PC-9 (cell line): Measurements from ENCODE around the gene FOXN3.

ENCODE experiments used
- CTCF ChIP-seq: fragments of 200-600 bp; sonication (generic); conservative IDR thresholded peaks from 2 replicates; pipeline ENCODE4 v1.6.1; 2017; ENCODE audit warnings: mixed run types, antibody characterized with exemption, mild to moderate bottlenecking, moderate library complexity
- EZH2 ChIP-seq: fragments of 200-600 bp; sonication (generic); IDR thresholded peaks from 2 replicates; pipeline ENCODE4 v1.8.0; 2017; ENCODE audit warnings: antibody characterized with exemption, low read depth

GRCh38 chr14:89225607-89226006 is 191.4 kb downstream of the FOXN3 start:
- no peak for TF ChIP-seq CTCF
- no peak for TF ChIP-seq EZH2
